MCF 10A (cell line): ENCODE data around the gene WDR88. TPM values are rescaled to one million over a fixed set of nuclear protein-coding genes. Genes with fewer than 3 reads are reported as not detected.

Experiments
- Bru-seq: library from RNA; stranded (reverse); fragments of 400-500 nt; gene quantifications from one replicate; lab custom pipeline; 2021; lab: Mats Ljungman, UMichigan
- BruChase-seq, 2 experiments: library from RNA; stranded (reverse); fragments of 400-500 nt; gene quantifications; one replicate each; lab custom pipeline; 2021; lab: Mats Ljungman, UMichigan
- BruUV-seq: library from RNA; stranded (reverse); fragments of 400-500 nt; replicated peaks from 2 replicates; lab custom pipeline; 2021; lab: Mats Ljungman, UMichigan
- CTCF ChIA-PET: fragments of 300-600 bp; sonication (Branson Sonifier 250); formaldehyde crosslinking; extraction: SDS; loops from one replicate; lab custom pipeline; 2021; ENCODE audit warnings: antibody characterized with exemption, inconsistent platforms; lab: Yijun Ruan, JAX
- POLR2A ChIA-PET: fragments of 300-600, 350-650 bp; sonication (Branson Sonifier 250); formaldehyde crosslinking; extraction: SDS; loops from one replicate; lab custom pipeline; 2020; ENCODE audit warnings: antibody characterized with exemption, inconsistent platforms; lab: Yijun Ruan, JAX
- DNase-seq: peaks from one replicate; pipeline ENCODE4 v3.0.0-alpha.2; 2018; ENCODE audit not compliant: unreplicated experiment
- H3K27ac Mint-ChIP-seq: one replicate; pipeline ENCODE4 v1.8.0; 2022; ENCODE audit warnings: mild to moderate bottlenecking, low read depth, mixed read lengths; ENCODE audit not compliant: unreplicated experiment
- H3K27me3 Mint-ChIP-seq: one replicate; pipeline ENCODE4 v1.8.0; 2022; ENCODE audit warnings: mixed read lengths; ENCODE audit not compliant: insufficient read depth, unreplicated experiment
- H3K36me3 Mint-ChIP-seq: one replicate; pipeline ENCODE4 v1.8.0; 2022; ENCODE audit warnings: mild to moderate bottlenecking, moderate library complexity, mixed read lengths; ENCODE audit not compliant: insufficient read depth, unreplicated experiment
- H3K4me1 Mint-ChIP-seq: one replicate; pipeline ENCODE4 v1.8.0; 2022; ENCODE audit warnings: mixed read lengths; ENCODE audit not compliant: insufficient read depth, unreplicated experiment
- H3K4me3 Mint-ChIP-seq: one replicate; pipeline ENCODE4 v1.8.0; 2022; ENCODE audit warnings: mild to moderate bottlenecking, moderate library complexity, mixed read lengths; ENCODE audit not compliant: unreplicated experiment
- H3K9me3 Mint-ChIP-seq: one replicate; pipeline ENCODE4 v1.8.0; 2022; ENCODE audit warnings: mixed read lengths; ENCODE audit not compliant: unreplicated experiment
- intact Hi-C: fragments of 100-400 bp; cut with micrococcal nuclease; formaldehyde crosslinking; loops from 2 replicates; pipeline ENCODE4 v1.14.1; 2022
- long read RNA-seq: library from polyadenylated mRNA; stranded (forward); transcript quantifications from one replicate; pipeline ENCODE4 v2.0.0, GENCODE V29; 2022
- total RNA-seq: library from RNA; stranded (reverse); gene quantifications from 2 replicates; pipeline ENCODE4 v1.2.3, GENCODE V29; 2022
- TF ChIP-seq, protein P1 (sequence below): fragments of 200-600 bp; IDR thresholded peaks from one replicate; pipeline ENCODE4 v1.8.0; 2022; ENCODE audit warnings: antibody characterized with exemption, mild to moderate bottlenecking; ENCODE audit not compliant: unreplicated experiment

WDR88 gene, protein sequence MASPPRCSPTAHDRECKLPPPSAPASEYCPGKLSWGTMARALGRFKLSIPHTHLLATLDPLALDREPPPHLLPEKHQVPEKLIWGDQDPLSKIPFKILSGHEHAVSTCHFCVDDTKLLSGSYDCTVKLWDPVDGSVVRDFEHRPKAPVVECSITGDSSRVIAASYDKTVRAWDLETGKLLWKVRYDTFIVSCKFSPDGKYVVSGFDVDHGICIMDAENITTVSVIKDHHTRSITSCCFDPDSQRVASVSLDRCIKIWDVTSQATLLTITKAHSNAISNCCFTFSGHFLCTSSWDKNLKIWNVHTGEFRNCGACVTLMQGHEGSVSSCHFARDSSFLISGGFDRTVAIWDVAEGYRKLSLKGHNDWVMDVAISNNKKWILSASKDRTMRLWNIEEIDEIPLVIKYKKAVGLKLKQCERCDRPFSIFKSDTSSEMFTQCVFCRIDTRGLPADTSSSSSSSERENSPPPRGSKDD
- total RNA-seq (not detected in 2 replicates), Bru-seq, nascent RNA (percentile 15 among the genes with signal in this experiment), BruChase-seq, experiment 1, labeled RNA remaining after a 6-hour chase (percentile 22 among the genes with signal in this experiment), BruChase-seq, experiment 2, labeled RNA remaining after a 2-hour chase (percentile 13 among the genes with signal in this experiment)
- long read RNA-seq, partial matches to known transcripts: 0 of 8 reads
- long read RNA-seq, other reads (novel, unspliced or antisense): 8 of 8 reads

DNA sequence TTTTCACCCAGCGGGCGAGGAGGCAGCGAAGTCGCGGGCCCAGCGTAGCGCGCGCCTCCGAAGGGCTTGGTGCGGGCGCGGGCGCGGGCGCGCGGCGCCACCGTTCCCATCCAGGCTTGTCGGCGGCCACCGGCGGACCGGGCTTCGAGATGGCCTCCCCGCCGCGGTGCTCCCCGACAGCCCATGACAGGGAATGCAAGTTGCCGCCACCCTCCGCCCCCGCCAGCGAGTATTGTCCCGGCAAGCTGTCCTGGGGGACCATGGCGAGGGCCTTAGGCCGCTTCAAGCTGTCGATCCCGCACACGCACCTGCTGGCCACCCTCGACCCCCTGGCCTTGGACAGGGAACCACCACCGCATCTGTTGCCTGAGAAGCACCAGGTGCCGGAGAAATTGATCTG lies at the start of gene WDR88:
Gene WDR88 (plus strand): TSS at position 94 of the 400 bp plus-strand sequence. CDS start 56 bp downstream, at position 150.
- BruUV-seq: no TSS peak
- no peaks in the 10 kb centered on the region for H3K27me3 Mint-ChIP-seq
- intact Hi-C loops: no loop called here
- H3K36me3 Mint-ChIP-seq: peaks cover 48% of the 10 kb centered on the region
- DNase-seq: no peak
- no peak within 1 kb of the TSS for H3K27ac Mint-ChIP-seq
- ChIA-PET POLR2A (interaction anchor here (0.6 kb wide), 1 partner anchor 330 kb away, joined by 4 read pairs; no protein-coding TSS in a partner anchor), CTCF (interaction anchor here (0.6 to 2.1 kb wide), 3 partner anchors 9 to 26 kb away, joined by 3 to 5 read pairs (median 3); no protein-coding TSS in a partner anchor)
- no peak within 1 kb of the TSS for H3K4me3 Mint-ChIP-seq
- H3K4me1 Mint-ChIP-seq: no peaks in the 10 kb centered on the region
- TF ChIP-seq, protein P1, sequence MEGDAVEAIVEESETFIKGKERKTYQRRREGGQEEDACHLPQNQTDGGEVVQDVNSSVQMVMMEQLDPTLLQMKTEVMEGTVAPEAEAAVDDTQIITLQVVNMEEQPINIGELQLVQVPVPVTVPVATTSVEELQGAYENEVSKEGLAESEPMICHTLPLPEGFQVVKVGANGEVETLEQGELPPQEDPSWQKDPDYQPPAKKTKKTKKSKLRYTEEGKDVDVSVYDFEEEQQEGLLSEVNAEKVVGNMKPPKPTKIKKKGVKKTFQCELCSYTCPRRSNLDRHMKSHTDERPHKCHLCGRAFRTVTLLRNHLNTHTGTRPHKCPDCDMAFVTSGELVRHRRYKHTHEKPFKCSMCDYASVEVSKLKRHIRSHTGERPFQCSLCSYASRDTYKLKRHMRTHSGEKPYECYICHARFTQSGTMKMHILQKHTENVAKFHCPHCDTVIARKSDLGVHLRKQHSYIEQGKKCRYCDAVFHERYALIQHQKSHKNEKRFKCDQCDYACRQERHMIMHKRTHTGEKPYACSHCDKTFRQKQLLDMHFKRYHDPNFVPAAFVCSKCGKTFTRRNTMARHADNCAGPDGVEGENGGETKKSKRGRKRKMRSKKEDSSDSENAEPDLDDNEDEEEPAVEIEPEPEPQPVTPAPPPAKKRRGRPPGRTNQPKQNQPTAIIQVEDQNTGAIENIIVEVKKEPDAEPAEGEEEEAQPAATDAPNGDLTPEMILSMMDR: no peak
- H3K9me3 Mint-ChIP-seq: no peaks in the 10 kb centered on the region

DNA sequence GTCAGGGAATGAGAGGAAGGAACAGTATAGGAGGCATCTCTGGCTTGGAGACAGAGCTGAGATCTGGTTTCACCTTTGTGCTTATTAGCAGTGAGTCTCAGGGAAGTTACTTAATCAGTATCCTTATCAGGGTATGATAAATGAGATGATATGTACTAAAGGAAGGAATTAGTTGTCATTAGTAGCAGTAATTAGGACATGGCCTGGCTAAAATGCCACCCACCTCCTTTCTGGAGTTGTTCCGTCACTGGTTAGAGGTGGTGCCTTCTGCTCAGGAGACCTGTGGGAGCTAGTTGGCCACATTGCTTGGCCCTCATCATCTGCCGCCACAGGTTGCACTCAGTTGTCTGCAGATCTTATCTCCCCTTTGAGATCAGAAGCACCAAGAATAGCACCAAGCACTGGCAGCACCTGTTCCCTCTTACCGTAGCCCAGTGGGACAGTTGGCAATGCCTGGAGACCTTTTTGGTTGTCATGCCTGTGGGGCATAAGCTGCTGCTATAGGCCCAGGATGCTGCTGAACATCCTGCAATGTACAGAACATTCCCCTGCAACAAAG lies 46.3 kb upstream of the WDR88 start:
- H3K27ac Mint-ChIP-seq: no peak overlapping the region
- CTCF ChIA-PET: interaction anchor here (0.6 to 1.7 kb wide), 2 partner anchors 70 to 109 kb away, joined by 3 to 7 read pairs; no protein-coding TSS in a partner anchor
- H3K4me1 Mint-ChIP-seq: peaks cover 10% of the 10 kb centered on the region
- no peaks in the 10 kb centered on the region for H3K9me3 Mint-ChIP-seq
- TF ChIP-seq, protein P1: no peak
- no peak for DNase-seq
- POLR2A ChIA-PET: no interaction called here
- H3K27me3 Mint-ChIP-seq: no peaks in the 10 kb centered on the region
- H3K36me3 Mint-ChIP-seq: peaks cover 33% of the 10 kb centered on the region
- intact Hi-C loops: no loop called here
- H3K4me3 Mint-ChIP-seq: no peak overlapping the region
- BruUV-seq: no TSS peak

DNA sequence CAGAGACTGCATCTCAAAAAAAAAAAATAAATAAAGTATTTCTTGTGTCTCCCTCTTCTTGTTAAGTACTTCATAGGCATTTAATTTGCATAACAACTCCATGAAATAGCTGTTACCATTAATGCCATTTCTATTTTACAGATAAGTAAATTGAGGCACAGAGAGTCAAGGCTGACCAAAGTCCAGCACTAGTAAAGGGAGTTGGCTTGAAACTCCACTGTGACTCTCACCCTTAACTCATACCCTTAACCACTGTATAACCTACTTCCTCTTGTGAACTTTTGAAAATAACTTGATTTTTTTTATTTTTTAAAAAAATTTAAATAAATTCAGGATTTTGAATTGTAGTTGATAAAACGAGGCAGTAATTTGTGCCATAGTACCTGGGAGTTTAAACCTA lies 45.0 kb upstream of the WDR88 start:
- peaks cover 42% of the 10 kb centered on the region for H3K36me3 Mint-ChIP-seq

More for the DNA sequence above, 45.0 kb upstream of the WDR88 start:
- Mint-ChIP-seq H3K27me3 (no peaks in the 10 kb centered on the region), H3K4me1 (peaks cover 2% of the 10 kb centered on the region), H3K9me3 (no peaks in the 10 kb centered on the region), H3K4me3 (no peak overlapping the region), H3K27ac (no peak overlapping the region)
- intact Hi-C loops: no loop called here
- ChIA-PET CTCF (interaction anchor here (0.6 kb wide), 1 partner anchor 435 kb away, joined by 3 read pairs; the partner anchor contains the start of gene PEPD), POLR2A (no interaction called here)
- BruUV-seq: no TSS peak
- no peak for DNase-seq
- TF ChIP-seq, protein P1: no peak
